Measurements from ENCODE around the gene CYP2W1.
"Not testable (repeated sequence)": the region's sequence is repeated elsewhere in the genome, so short reads cannot be mapped to it uniquely, and the experiment has no call there.

The CYP2W1 gene

DNA sequence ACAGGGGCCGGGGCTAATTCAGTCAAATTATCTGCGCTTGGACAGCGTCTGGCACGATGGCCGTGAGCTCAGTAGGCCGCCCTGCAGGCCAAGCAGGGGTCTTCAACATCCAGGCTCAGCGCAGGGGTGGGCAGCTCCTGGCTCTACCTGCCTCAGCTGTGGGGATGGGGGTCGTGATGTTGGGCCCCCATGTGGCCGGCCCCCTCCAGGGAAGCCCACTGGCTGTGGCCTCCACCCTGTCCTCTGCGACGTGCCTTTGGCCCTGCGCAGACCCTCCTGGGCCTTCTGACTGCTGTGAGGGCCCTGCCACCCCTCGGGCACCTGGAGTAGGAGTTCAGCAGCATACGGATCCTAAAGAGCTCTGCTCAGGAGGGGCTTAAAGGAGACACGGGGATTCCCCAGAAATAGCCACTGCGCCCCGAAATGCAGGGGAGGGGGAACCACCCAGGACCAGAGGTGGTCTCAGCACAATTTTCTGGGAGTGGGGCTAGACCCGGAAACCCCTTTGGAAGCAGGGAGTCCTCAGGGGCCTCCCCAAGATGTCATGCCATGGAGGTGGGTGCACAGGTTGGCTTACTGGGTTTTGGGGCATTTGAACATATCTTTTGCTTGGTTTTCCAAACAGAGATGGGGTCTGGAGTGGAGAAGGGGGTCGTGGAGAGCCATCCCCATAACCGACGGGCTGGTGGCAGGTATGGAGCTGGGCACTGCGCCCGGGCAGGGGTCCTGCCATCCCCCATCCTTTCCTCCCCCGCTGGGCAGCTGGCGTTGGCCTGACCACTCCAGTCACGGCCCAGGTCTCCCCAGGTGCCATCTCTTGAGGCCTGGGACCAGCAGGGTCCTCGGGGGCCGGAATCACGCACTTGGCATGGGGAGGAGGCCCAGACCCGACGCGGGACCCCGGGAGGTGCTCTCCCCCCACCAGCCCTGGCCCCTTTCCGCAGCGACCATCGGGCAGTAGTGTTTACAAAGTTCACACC lies 24.5 kb upstream of the CYP2W1 start:
- Histone ChIP-seq H3K79me2 (ENCODE audit: low read length) (no peaks in the 10 kb centered on the region), H3K4me3 (ENCODE audit: low read length) (no peak overlapping the region), H4K20me1 (ENCODE audit: insufficient read depth, low read length) (no peaks in the 10 kb centered on the region), H3K9ac (ENCODE audit: low read length) (no peak overlapping the region), H3K4me1 (ENCODE audit: low read length) (no peaks in the 10 kb centered on the region), H3K27me3 (replicated peaks; ENCODE audit: insufficient read depth, low read length) (peaks cover 54% of the 10 kb centered on the region), H3K27ac (ENCODE audit: low read length) (no peak overlapping the region), H3F3A (ENCODE audit: insufficient read depth, low read length) (no peaks in the 10 kb centered on the region), H3K9me2 (replicated peaks; ENCODE audit: insufficient read depth, low read length) (no peaks in the 10 kb centered on the region), H3K9me3 (replicated peaks; ENCODE audit: insufficient read depth, low read length) (no peaks in the 10 kb centered on the region), H3K4me2 (ENCODE audit: low read depth, low read length) (no peak overlapping the region), H3K36me3 (replicated peaks; ENCODE audit: insufficient read depth, low read length) (no peaks in the 10 kb centered on the region), H2AFZ (ENCODE audit: low read length) (no peak overlapping the region)
- DNase-seq, result no peak
- TF ChIP-seq EZH2 (optimal IDR thresholded peaks at IDR 0.05; ENCODE audit: low read depth, low read length), result no peak
- TF ChIP-seq, protein P1, sequence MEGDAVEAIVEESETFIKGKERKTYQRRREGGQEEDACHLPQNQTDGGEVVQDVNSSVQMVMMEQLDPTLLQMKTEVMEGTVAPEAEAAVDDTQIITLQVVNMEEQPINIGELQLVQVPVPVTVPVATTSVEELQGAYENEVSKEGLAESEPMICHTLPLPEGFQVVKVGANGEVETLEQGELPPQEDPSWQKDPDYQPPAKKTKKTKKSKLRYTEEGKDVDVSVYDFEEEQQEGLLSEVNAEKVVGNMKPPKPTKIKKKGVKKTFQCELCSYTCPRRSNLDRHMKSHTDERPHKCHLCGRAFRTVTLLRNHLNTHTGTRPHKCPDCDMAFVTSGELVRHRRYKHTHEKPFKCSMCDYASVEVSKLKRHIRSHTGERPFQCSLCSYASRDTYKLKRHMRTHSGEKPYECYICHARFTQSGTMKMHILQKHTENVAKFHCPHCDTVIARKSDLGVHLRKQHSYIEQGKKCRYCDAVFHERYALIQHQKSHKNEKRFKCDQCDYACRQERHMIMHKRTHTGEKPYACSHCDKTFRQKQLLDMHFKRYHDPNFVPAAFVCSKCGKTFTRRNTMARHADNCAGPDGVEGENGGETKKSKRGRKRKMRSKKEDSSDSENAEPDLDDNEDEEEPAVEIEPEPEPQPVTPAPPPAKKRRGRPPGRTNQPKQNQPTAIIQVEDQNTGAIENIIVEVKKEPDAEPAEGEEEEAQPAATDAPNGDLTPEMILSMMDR (IDR thresholded peaks at IDR 0.05; ENCODE audit: low read length), result no peak
- TF ChIP-seq EZH2phosphoT487 (IDR thresholded peaks at IDR 0.05; ENCODE audit: low read length), result no peak

- TF ChIP-seq EZH2phosphoT487 (IDR thresholded peaks at IDR 0.05; ENCODE audit: low read length) (no peak), EZH2 (optimal IDR thresholded peaks at IDR 0.05; ENCODE audit: low read depth, low read length) (no peak)
- TF ChIP-seq, protein P1 (IDR thresholded peaks at IDR 0.05; ENCODE audit: low read length), result no peak
- peaks cover under 1% of the 10 kb centered on the region; the same call in 1 of the 2 replicates for H3K4me1 ChIP-seq (ENCODE audit: low read length)
- H3K36me3 ChIP-seq (replicated peaks; ENCODE audit: insufficient read depth, low read length), result no peaks in the 10 kb centered on the region
Observed at GRCh38 chr7:959271-959670, 23.7 kb upstream of the CYP2W1 start.

DNA sequence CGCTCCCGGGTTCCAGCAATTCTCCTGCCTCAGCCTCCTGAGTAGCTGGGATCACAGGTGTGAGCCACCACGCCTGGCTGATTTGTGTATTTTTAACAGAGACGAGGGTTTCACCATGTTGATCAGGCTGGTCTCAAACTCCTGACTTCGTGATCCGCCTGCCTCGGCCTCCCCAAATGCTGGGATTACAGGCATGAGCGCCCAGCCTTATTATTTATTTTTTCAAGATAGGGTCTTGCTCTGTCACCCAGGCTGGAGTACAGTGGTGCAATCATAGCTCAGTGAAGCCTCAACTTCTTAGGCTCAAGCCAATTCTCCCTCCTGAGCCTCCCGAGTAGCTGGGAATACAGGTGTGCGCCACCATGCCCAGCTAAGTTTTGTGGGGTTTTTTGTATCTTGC lies 23.2 kb upstream of the CYP2W1 start:
- not testable (repeated sequence) for H3K4me2 ChIP-seq (ENCODE audit: low read depth, low read length)

More at GRCh38 chr7:959271-959670, 23.7 kb upstream of the CYP2W1 start:
- Histone ChIP-seq H3K9me2 (replicated peaks; ENCODE audit: insufficient read depth, low read length) (no peaks in the 10 kb centered on the region), H3K9ac (ENCODE audit: low read length) (no peak overlapping the region), H4K20me1 (ENCODE audit: insufficient read depth, low read length) (no peaks in the 10 kb centered on the region), H2AFZ (ENCODE audit: low read length) (no peak overlapping the region), H3K27ac (ENCODE audit: low read length) (no peak overlapping the region), H3K9me3 (replicated peaks; ENCODE audit: insufficient read depth, low read length) (no peaks in the 10 kb centered on the region), H3K4me2 (ENCODE audit: low read depth, low read length) (no peak overlapping the region), H3F3A (ENCODE audit: insufficient read depth, low read length) (no peaks in the 10 kb centered on the region), H3K79me2 (ENCODE audit: low read length) (no peaks in the 10 kb centered on the region), H3K27me3 (replicated peaks; ENCODE audit: insufficient read depth, low read length) (peaks cover 54% of the 10 kb centered on the region), H3K4me3 (ENCODE audit: low read length) (no peak overlapping the region)
- no peak for DNase-seq

More for the DNA sequence above, 23.2 kb upstream of the CYP2W1 start:
- H3K79me2 ChIP-seq (ENCODE audit: low read length); DNase-seq; H3F3A ChIP-seq (ENCODE audit: insufficient read depth, low read length); H3K9me3 ChIP-seq (replicated peaks; ENCODE audit: insufficient read depth, low read length); H3K9me2 ChIP-seq (replicated peaks; ENCODE audit: insufficient read depth, low read length); H3K27ac ChIP-seq (ENCODE audit: low read length); H3K9ac ChIP-seq (ENCODE audit: low read length); H3K4me1 ChIP-seq (ENCODE audit: low read length); H4K20me1 ChIP-seq (ENCODE audit: insufficient read depth, low read length); H3K36me3 ChIP-seq (replicated peaks; ENCODE audit: insufficient read depth, low read length); H2AFZ ChIP-seq (ENCODE audit: low read length); H3K4me3 ChIP-seq (ENCODE audit: low read length): not testable (repeated sequence)
- H3K27me3 ChIP-seq (replicated peaks; ENCODE audit: insufficient read depth, low read length), result peaks cover 54% of the 10 kb centered on the region
